COLO668 (cell line): Measurements from ENCODE around the gene MRNIP.
A peak's percentile ranks its signal among the peaks of the same experiment; 100 is the strongest.

Experiments used
- DNase-seq: peaks from one replicate; lab custom pipeline; 2025; ENCODE audit not compliant: unreplicated experiment; lab: John Stamatoyannopoulos, UW

The MRNIP gene

DNA sequence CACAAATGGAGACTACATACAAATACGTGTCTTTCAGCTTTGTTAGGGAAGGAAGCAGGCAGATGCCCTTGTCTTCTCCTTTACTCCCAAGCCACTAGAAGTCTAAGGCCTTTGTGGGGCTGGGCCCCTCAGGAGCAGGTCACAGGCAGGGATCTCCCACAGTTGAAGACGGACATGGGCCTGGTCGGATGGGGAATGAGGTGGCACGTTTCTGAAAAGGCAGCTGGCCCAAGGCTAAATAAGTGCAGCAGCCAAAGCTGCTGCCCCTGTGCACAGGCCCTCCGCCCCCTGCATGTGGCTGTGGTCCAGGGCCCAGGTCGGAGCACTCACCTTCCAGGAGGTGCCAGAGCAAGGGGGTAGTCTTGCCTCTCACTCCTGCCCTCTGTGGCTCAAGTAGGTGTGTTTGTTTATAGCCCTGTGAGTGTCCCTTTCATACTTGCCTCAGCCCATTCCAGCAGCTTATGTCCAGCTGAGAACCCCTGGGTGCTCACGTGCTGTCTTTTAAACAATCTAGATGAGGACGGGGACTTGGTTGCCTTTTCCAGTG lies 36.1 kb downstream of the MRNIP start:
- no peak for DNase-seq

DNA sequence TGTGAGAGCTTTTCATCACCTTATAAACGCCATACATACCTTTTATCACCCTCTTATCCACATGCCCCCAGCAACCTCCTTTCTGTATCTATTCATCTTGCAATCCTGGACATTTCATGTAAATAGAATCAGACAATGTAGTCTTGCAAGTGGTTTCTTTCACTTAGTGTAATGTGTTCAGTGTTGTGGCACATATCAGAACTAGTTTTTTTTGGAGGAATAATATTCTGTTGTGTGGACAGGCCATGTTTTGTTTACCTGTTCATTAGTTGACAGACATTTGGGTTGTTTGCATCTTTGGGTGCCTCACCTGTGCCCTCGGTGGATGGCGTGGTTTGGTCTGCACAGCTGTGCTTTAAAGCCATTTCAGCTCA lies 36.6 kb downstream of the MRNIP start:
- DNase-seq: no peak

DNA sequence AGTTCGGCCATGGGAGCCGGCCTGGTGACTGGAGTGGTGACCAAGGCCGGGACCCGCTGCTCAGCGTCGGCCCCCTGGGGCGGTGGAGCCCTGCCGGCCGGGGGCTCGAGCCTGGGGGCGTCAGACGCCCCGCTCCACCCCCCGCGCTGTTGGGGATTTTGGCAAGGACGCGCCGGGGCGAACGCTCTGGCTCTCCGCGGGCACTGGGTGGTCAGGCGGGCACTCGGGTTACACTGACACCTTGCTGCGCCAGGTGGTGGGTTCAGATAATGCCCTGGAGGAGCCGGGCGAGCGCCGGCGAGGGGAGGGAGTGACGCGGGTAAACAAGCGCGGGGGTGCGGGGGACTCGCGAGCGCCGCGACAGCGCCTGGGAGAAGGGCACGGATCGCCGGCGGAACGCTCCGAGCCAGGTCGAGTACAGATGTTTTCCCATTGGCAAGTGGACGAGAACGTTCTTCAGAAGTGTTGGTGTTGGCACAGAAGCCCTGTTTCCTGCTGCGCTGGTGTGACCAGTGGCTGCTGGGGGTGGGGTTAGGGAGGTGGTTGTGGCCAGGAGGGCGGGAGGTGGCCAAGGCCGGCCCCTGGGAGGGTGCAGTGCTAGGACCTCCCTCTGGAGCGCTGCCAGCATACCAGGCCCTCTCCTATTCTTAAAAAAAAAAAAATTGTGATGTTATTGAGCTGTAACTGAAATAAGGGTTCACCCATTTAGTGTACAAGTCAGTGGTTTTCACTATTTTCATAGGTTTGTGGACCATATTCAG lies 37.1 kb downstream of the MRNIP start:
- DNase-seq: peak; percentile 84

DNA sequence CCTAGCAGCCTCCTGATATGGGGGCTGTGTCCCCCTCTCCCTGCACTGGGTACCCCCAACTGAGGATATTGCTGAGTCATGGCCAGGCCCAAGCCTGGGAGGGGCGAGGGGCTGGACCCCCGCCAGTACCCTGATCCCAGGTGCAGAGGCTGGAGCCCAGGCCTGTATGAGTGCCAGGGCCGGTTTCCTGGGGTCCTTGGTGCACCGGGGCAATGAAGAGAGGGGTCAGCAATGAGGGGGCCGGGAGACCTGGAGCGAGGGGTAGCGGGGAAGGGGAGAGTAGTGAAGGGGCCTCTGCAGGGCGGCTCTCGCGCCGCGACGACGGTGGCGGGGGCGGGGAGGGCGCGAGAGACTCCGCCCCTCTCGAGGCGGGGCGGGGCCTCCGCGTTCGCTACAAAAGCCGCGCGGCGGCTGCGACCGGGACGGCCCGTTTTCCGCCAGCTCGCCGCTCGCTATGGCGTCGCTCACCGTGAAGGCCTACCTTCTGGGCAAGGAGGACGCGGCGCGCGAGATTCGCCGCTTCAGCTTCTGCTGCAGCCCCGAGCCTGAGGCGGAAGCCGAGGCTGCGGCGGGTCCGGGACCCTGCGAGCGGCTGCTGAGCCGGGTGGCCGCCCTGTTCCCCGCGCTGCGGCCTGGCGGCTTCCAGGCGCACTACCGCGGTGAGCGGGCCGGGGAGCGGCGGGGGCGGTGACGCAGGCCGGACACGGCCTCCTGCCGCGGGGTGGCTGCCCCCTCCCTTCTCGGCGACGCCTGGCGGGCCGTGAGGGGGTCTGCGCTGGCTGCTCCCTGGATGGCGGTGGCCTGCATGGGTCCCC lies 37.9 kb downstream of the MRNIP start, which contains the start of gene SQSTM1:
Gene SQSTM1, plus strand, starts transcription at position 423 of the 815 bp plus-strand sequence. Its CDS starts 32 bp downstream, at position 455.
- peak; percentile 84 for DNase-seq

DNA sequence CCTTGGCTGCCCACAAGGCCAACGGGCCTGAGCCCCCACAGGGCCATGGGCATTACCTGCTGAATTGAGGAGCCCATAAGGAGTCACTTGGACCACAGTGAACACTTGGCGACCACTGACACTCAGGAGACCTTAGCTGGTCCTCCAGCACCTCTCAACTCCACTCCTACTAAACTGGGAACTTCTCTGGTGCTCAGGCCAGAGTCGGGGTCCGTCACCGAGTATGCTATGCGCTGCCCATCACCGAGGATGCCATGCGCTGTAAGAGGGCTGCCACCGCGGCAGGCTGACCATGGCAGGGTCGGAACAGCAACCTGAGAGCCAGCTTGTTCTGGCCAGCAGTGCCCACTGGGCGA lies 38.5 kb downstream of the MRNIP start:
- DNase-seq: peak; percentile 20

DNA sequence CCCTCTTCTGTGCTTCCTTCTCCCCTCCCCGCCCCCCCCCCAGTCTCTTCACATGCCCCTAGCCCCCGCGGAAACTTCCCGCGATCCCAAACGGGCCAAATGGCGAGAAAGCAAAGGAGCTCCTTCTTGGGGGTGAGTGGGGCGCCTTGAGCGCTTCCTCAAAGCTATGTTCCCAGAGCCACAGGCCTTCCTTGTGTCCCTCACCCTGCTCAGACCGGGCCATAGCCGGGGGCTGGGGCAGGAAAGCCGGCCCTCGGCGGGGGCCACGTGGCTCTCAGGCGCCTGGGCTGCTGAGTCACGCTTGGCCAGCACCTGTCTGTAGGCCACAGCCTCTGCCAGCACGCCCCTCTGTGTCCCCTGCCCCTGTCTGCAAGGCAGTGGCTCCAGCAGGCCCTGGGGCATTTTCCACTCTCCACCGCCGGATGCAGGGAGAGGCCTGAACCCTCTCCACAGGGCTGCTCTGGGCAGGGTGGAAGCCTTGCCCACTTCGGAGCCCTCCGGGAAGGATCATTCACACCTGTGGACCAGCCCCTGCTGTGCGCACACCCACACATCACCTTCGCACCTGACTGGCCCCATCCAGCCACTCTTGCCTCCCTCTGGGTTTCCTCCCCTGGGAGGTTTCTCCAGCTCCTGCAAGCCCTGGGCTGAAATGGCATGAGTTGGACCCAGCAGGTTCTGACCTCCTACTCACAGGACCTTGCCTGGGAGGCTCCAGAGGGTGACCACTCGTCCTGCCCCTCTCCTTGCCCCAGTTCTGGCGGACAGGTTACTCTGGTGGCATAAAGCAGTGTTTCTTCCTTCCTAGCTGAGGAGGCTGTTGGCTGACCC lies 39.1 kb downstream of the MRNIP start:
- DNase-seq: peak; percentile 87

DNA sequence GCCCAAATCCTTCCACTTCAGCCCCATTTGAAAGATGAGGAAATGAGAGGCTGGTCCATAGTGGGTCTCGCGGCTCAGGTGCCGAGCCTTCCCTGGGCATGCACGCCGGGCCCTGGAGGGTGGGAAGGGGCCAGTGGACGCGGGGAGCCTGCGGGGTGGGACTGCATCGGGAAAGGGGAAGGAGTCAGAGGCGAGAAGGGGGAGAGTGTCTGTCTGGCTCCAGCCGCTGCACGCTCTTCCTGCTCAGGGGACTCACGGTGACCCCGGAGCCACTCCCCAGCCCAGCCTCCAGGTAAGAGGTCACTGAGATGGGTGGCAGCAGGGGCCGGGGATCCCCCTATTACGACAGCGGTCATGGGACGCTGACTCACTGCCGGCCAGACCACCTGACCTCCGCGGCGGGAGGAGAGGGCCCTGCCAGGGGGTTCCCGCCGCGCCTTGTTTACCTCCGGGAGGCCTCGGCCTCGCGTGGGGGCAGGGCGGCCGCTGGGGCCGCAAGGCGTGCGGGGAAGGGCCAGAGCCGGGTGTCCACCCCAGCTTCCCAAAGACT lies 39.8 kb downstream of the MRNIP start:
- peak; percentile 93 for DNase-seq

DNA sequence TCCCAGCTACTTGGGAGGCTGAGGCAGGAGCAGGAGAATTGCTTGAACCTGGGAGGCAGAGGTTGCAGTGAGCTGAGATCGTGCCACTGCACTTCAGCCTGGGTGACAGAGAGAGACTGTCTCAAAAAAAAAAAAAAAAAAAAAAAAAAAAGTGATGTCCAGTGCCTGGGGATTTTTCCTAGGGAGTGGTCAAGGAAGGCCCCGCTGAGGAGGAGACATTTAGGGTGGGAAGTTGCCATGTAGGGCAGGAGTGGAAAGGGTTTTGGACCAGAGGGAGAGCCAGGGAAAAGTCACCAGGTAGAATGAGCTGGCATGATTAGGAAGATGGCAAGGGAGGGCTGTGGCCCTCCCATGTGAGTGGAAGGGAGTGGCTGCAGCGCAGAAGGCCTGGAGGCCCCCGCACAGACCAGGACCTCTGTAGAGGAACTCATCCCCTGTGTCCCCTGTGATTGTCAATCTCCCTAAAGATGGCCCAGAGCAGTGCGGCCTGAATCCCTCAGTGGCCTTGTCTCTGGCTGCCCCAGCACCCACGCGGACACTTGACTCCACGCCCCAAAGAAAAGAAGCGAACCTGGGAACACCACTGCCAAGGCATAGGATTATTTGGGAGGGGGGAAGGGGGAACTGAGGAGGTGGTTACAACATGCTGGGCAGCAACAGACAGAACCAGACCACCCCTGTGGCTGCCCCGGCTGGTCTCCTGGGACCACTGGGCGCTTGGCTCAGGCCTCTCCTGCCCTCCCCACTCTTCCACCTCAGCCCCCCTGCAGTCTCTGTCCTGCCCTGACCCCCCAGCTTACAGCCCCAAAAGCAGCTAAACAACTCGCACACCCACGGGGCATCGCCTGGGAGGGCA lies 40.5 kb downstream of the MRNIP start:
- DNase-seq: peak; percentile 8

DNA sequence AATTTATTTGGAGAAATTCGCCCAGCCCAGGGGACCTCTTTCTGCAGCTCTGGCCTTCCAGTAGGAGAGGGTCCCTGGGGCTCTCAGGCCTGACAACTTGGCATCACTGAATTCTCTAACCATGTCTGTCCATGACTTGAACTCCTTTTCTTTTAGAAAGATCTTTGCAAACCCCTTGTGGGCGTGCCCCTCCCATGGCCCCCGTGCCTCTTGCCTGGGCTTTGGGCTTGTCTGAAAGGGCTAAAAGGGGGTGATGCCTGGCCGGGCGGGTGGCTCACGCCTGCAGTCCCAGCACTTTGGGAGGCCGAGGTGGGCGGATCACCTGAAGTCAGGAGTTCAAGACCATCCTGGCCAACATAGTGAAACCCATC lies 41.2 kb downstream of the MRNIP start:
- DNase-seq: no peak

DNA sequence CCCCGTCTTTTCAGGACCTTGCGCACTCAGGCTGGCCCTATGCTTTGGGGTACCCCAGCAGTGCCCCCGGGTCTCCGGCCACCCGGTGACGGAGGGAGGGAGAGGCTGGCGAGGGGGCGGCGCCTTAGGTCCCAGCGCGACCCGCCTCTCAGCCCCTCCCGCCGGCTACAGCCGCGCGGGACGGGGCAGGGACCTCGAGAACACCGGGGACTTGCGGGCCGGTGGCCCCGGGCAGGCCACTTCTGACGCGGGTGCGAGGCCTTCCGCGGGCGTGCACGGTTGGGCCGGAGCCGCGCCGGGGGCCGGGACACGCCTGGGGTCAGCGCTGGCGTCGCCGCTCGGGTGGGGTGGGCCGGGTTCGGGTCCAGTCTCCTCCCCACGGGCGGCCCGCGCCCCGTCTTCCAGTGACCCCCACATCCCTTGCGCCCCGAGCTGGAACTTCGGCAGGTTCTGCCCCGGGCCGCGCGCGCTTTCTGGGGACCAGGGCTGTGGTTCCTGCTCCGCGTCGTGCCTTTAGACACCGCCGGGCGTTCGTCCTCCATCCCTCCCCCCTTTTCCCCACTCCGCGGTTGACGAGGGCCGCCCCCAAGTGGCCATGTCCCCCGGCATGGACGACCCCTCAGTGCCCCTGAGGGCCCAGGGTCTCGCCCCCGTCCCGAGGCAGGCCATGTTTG lies 41.7 kb downstream of the MRNIP start:
- DNase-seq: no peak

DNA sequence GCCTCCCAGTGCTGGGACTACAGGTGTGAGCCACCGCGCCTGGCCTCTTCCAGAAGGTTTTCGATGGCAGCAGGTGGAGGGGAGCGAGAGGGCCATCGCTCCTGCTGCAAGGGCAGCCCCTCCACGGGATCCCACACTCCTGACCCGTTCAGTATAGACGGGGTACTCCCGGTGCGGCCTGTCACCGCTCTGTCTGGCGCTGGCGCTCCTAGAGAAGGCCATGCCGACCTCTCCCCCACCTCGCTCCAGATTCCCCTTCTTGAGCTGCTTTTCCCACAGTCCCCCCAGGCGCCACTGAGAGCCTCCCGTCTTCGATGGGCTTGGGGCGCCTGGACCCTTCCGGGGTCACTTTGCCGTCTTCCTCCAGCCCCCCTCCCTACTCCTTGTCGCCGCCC lies 42.2 kb downstream of the MRNIP start:
- DNase-seq: no peak

DNA sequence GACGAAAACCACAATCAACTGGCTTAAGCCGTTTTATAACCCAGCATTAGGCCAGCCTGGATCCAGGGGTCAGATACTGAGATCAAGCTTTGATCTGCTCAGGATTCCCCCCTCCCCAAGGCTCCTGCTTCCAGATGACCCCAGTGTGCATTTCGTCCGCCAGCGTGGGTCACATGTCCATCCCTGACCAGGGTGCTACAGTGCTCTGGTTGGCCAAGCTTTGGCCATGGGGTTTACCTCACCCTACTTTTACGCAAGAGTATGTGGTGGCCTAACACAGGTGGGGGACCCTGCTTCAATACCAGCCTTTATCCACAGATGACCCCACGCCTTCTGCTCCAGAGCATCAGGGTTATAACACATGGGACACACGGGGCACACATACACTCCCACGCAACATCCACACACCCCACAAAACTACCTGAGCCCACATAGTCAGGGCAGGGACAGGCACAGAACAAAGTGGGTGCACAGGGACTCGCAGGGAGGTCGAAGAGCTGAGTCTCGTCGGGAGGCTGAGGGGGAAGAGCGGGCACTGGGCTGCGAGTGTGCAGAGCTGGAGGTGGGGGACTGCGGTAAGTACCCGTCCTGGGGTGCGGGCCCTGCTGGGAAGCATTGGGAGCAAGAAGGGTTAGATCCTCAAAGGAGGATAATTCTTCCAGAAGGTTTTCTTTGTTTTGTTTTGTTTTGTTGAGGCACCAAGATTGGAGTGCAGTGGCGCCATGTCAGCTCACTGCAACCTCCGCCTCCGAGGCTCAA lies 42.9 kb downstream of the MRNIP start:
- DNase-seq: no peak

DNA sequence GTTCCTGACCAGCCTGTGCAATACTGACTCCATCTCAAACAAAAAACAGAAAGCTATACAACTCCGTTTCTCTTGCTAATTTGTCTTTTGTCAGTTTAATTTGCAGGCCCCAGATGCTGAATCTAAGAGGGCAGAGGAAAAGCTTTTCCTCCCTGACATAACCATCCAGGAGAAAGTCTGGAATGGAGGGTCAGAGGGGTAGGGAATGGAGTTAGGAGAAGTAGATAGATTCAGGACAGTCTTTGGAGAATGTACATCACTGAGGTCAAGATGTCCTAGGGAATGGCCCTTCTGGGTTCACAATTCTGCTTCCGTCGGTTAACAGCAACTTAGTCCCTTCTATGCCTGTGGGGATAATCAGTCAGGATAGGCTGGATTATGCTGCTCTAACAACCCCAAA lies 44.5 kb downstream of the MRNIP start:
- no peak for DNase-seq

DNA sequence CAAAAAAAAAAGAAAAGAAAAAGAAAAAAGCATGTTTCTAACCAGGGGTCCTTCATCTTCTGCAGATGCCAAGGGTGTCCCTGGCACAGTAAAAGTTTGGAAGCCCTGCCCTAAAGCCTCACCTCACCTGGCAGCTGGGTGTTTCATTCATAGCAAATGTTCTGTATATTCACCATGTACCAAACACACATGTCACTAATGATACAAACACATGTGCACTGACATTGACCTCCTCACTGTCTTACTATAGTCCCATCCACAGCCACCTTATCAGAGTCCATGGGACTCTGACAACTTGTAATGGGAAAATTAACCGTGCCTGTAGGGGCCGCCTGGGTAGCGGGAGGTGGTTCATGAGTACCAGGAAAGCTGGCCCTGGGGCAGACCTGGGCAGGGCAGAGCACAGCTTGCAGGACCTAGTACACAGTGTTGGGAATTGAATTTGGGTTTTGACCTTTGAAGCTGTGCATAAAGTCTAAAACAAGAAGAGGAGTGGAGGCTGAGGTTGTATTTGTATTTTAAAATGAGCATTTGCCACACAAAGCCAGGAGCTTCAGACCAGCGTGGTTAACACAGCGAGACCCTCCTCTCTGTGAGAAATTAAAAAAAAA lies 45.5 kb downstream of the MRNIP start:
- DNase-seq: no peak

DNA sequence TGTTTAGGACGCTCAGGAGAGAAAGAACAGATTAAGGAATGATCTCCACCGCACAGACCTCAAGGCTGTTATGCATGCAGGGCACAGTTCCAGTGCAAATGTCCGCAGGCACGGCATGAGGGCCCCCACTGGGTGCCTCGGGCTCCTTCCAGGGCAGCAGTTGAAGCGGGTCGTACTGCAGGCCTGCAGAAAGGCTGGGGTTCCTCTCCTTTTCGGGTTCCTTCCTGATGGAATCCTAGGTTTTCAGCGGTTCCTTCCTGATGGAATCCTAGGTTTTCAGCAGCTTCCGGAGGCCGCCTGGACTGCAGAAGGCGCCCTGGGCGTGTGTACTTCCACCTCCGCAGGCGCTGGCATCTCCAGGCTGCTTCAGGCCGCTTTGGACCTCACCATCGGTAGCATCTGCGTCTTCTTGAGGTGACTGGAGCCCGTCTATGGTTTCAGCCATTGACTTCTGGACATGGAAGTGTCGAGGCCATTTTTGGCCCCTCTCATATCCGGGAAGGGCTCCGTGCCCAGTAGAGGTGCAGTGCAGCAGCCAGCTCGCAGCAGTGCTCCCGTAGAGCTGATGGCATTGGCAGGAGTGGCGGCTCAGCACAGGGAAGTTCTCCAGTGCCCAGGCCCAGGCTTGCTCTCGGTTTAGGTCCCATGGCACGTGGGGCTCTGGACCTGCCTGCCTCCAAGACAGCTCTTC lies 46.3 kb downstream of the MRNIP start:
- DNase-seq: no peak

DNA sequence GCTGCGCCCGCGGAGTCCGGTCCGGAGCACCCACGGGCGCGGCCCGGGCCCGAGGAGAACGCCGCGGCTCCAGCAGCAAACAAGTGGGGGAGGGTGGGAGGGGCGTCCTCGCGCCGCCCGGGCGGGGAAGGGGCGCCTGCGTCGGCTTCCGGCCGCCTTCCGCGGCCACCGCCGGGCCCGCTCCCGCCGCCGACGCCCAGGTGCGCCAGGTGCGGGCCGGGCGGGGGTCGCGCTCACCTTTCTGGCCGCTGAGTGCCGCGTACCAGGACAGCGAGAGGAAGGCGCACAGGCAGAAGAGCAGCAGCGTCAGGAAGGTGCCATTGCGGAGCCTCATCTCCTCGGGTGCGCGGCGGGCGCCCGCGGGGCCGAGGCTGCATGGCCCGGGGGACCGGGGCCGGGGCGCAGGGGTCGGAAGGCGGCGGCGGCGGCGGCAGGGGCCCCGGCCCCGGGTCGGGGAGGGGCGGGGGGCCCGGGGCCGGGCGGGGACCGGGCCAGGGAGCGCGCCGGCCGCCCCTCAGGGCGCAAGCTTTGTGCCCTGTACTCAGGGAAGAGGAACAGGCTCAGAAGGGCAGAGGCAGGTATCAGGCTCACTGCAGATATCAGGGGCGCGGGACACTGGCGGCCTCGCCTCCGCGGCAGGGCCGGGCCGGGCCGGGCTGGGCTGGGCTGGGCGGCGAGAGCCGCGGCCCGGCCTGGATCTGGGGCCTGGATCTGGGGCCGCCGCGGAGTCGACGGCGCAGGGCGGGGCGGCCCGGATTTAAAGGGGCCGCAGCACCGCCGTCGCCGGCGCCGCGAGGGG lies 52.2 kb downstream of the MRNIP start, which contains the start of gene MGAT4B:
Gene MGAT4B, minus strand, starts transcription at position 617 of the 799 bp plus-strand sequence. Its CDS starts 283 bp downstream, at position 334.
- DNase-seq: peak; percentile 83
